K562 (cell line): ENCODE data around the gene MYO1D. TPM values are rescaled to one million over a fixed set of nuclear protein-coding genes. Genes with fewer than 3 reads are reported as not detected.

Experiments used
- ATAC-seq: fragments of 200-7000 bp; cut with Tn5 transposase; 3 replicates; pipeline ENCODE4 v1.9.1; 2020; ENCODE audit warnings: moderate library complexity
- BruUV-seq: library from RNA; stranded (reverse); fragments of 400-500 nt; replicated peaks from 2 replicates; lab custom pipeline; 2021; lab: Mats Ljungman, UMichigan
- CTCF ChIA-PET: fragments of 300-600 bp; formaldehyde crosslinking; extraction: SDS; loops from one replicate; lab custom pipeline; 2021; ENCODE audit warnings: low intra/inter-chr PET ratio; lab: Yijun Ruan, JAX
- POLR2A ChIA-PET: fragments of 300-600, 350-650 bp; sonication (Branson Sonifier 250); formaldehyde crosslinking; extraction: SDS; loops from one replicate; lab custom pipeline; 2021; ENCODE audit warnings: antibody characterized with exemption, inconsistent platforms; lab: Yijun Ruan, JAX
- DNase-seq, 4 experiments: peaks; one replicate each; pipeline versions ENCODE4 v3.0.0 to v3.0.0-alpha.2; 2011 to 2018; ENCODE audit warnings: low spot score in 3 of 4, mixed read lengths in 3 of 4; ENCODE audit errors: extremely low read depth in 1 of 4
- FAIRE-seq: peaks from 2 replicates; lab custom pipeline; 2011; peaks lifted over from hg19 to GRCh38; lab: Jason Lieb, UNC
- H2AFZ ChIP-seq: 2 replicates; pipeline ENCODE4 v1.6.0; 2011; ENCODE audit warnings: low read depth, low read length, control low read depth, inconsistent platforms
- H3K27ac ChIP-seq: fragments of 200-600 bp; 3 replicates; pipeline ENCODE4 v1.8.0; 2011; ENCODE audit warnings: low read depth, mild to moderate bottlenecking, control low read depth, inconsistent platforms, low read length, moderate library complexity, mixed read lengths; ENCODE audit errors: extremely low read depth
- H3K27me3 ChIP-seq, 2 experiments: fragments of 300-600 bp in 1 of 2; 2 replicates in 1 of 2; 3 replicates in 1 of 2; pipeline versions ENCODE4 v1.6.0 to v1.8.0; 2011; ENCODE audit warnings: inconsistent platforms in 2 of 2, low read length in 2 of 2, mild to moderate bottlenecking in 1 of 2, mixed read lengths in 1 of 2, moderate library complexity in 1 of 2; ENCODE audit not compliant: control insufficient read depth in 2 of 2, insufficient read depth in 2 of 2
- H3K36me3 ChIP-seq: fragments of 300-600 bp; 3 replicates; pipeline ENCODE4 v1.8.0; 2011; ENCODE audit warnings: mild to moderate bottlenecking, low read length, inconsistent platforms; ENCODE audit not compliant: control insufficient read depth, insufficient read depth
- H3K4me1 ChIP-seq, 2 experiments: fragments of 200-600 bp in 1 of 2; replicated peaks in 1 of 2; 2 replicates in 1 of 2; 3 replicates in 1 of 2; pipeline versions ENCODE4 v1.5.1 to v1.8.0; 2011; ENCODE audit warnings: inconsistent platforms in 2 of 2, low read length in 2 of 2, mild to moderate bottlenecking in 1 of 2, mixed read lengths in 1 of 2, moderate library complexity in 1 of 2; ENCODE audit not compliant: control insufficient read depth in 2 of 2, insufficient read depth in 2 of 2
- H3K4me2 ChIP-seq: 2 replicates; pipeline ENCODE4 v1.6.1; 2011; ENCODE audit warnings: low read length, control low read depth, inconsistent platforms, mixed read lengths; ENCODE audit not compliant: insufficient read depth
- H3K4me3 ChIP-seq: fragments of 200-600 bp; sonication (generic), shearing (Covaris generic); 2 replicates; pipeline ENCODE4 v1.5.1; 2016; ENCODE audit warnings: control low read depth, inconsistent platforms
- H3K79me2 ChIP-seq: fragments of 200-600 bp; 3 replicates; pipeline ENCODE4 v1.8.0; 2011; ENCODE audit warnings: low read length, inconsistent platforms; ENCODE audit not compliant: control insufficient read depth, insufficient read depth
- H3K9ac ChIP-seq, 2 experiments: 2 replicates each; pipeline versions ENCODE4 v1.6.0 to v1.6.1; 2011; ENCODE audit warnings: low read depth in 2 of 2, low read length in 2 of 2, control low read depth in 1 of 2, inconsistent platforms in 1 of 2, mild to moderate bottlenecking in 1 of 2, mixed read lengths in 1 of 2; ENCODE audit not compliant: insufficient read depth in 1 of 2
- H3K9me1 ChIP-seq: one replicate; pipeline ENCODE4 v1.6.0; 2011; ENCODE audit warnings: inconsistent platforms, mild to moderate bottlenecking, low read length, moderate library complexity; ENCODE audit not compliant: control insufficient read depth, insufficient read depth
- H3K9me3 ChIP-seq: replicated peaks from 2 replicates; pipeline ENCODE4 v1.5.1; 2011; ENCODE audit warnings: low read depth, low read length, inconsistent platforms; ENCODE audit not compliant: control insufficient read depth, insufficient read depth
- H4K20me1 ChIP-seq: replicated peaks from 2 replicates; pipeline ENCODE4 v1.6.1; 2011; ENCODE audit warnings: low read length, inconsistent platforms, mixed read lengths; ENCODE audit not compliant: control insufficient read depth, insufficient read depth
- CBX1 ChIP-seq: sonication (generic); IDR thresholded peaks from 2 replicates; pipeline ENCODE4 v1.6.1; 2016; ENCODE audit warnings: antibody characterized with exemption, low read depth, mild to moderate bottlenecking
- DIDO1 ChIP-seq: fragments of 450-650 bp; IDR thresholded peaks from 2 replicates; pipeline ENCODE4 v1.6.1; 2016; ENCODE audit warnings: low read depth, missing biosample characterization, missing genetic modification characterization
- ID3 ChIP-seq, 2 experiments: fragments of 250-450 bp in 1 of 2; fragments of 450-650 bp in 1 of 2; sonication (Bioruptor Pico) in 1 of 2; IDR thresholded peaks; 2 replicates each; pipeline versions ENCODE4 v1.6.1 to v1.8.0; 2016 to 2021; ENCODE audit warnings: mild to moderate bottlenecking in 2 of 2, moderate library complexity in 2 of 2, missing compliant biosample characterization in 1 of 2, missing genetic modification characterization in 1 of 2
- LCOR ChIP-seq: sonication (generic); formaldehyde crosslinking; IDR thresholded peaks from 2 replicates; pipeline ENCODE4 v1.8.0; 2022; ENCODE audit warnings: mild to moderate bottlenecking, missing genetic modification reagents
- NFIC ChIP-seq: fragments of 450-650 bp; IDR thresholded peaks from 2 replicates; pipeline ENCODE4 v1.6.1; 2017; ENCODE audit warnings: mild to moderate bottlenecking, inconsistent platforms
- POLR2AphosphoS2 ChIP-seq: IDR thresholded peaks from 2 replicates; pipeline ENCODE4 v1.6.1; 2012; ENCODE audit warnings: low read length, improper control_type of control experiment
- U2AF2 ChIP-seq: fragments of 200-400 bp; formaldehyde crosslinking; optimal IDR thresholded peaks from 2 replicates; pipeline ENCODE3; 2017; ENCODE audit warnings: low read depth, mild to moderate bottlenecking, low read length
- ZMIZ1 ChIP-seq, 2 experiments: fragments of 150-350 bp in 1 of 2; IDR thresholded peaks; 2 replicates each; pipeline ENCODE4 v1.6.1; 2012 to 2016; ENCODE audit warnings: low read depth in 2 of 2, low read length in 2 of 2, mild to moderate bottlenecking in 1 of 2, moderate library complexity in 1 of 2
- ZNF282 ChIP-seq: sonication (generic); formaldehyde crosslinking; IDR thresholded peaks from 2 replicates; pipeline ENCODE4 v1.8.1; 2023; ENCODE audit warnings: missing genetic modification reagents
- ZNF395 ChIP-seq: fragments of 200-800 bp; sonication (Bioruptor generic); IDR thresholded peaks from 2 replicates; pipeline ENCODE4 v1.6.1; 2017; ENCODE audit warnings: missing genetic modification characterization, missing compliant biosample characterization
- ZNF431 ChIP-seq: sonication (generic); formaldehyde crosslinking; IDR thresholded peaks from 2 replicates; pipeline ENCODE4 v1.8.0; 2022; ENCODE audit warnings: mild to moderate bottlenecking, missing genetic modification reagents
- WGBS: fragments of 100-300 bp; shearing (Covaris generic); methylation state at CpG from one replicate; pipeline ENCODE4 v1.1.6; 2016; ENCODE audit warnings: low coverage, mixed read lengths; ENCODE audit not compliant: insufficient coverage; ENCODE audit errors: missing lambda C conversion rate; 5-methylcytosine and 5-hydroxymethylcytosine counted together
- in situ Hi-C: fragments of 300-500 bp; cut with MboI; formaldehyde crosslinking; loops from 4 replicates; pipeline ENCODE4 v1.15.0; 2018; ENCODE audit warnings: inconsistent platforms, mixed read lengths
- intact Hi-C: fragments of 100-400 bp; cut with micrococcal nuclease; formaldehyde crosslinking; loops from 2 replicates; pipeline ENCODE4 v1.14.2; 2022
- polyA plus RNA-seq, 8 experiments: library from polyadenylated mRNA; depleted of rRNA in 4 of 8; stranded (reverse) in 5 of 8; unstranded in 3 of 8; fragments of >200 nt; fragmentation: Nextera tagmentation in 2 of 8; fragmentation: Illumina TruSeq in 1 of 8; extraction: Ambion mirVana in 2 of 8; extraction: Trizol in 1 of 8; gene quantifications; 2 replicates each; pipeline versions ENCODE4 v1.2.1 to v1.2.3, GENCODE V29; 2011 to 2014; ENCODE audit warnings: inconsistent platforms in 1 of 8, missing spikeins in 1 of 8
- total RNA-seq, 7 experiments: library from RNA; depleted of rRNA in 6 of 7; stranded (reverse); fragments of >200 nt in 6 of 7; fragmentation: Illumina TruSeq in 2 of 7; extraction: Trizol in 2 of 7; gene quantifications; 2 replicates each; pipeline versions ENCODE4 v1.2.1 to v1.2.3, GENCODE V29; 2011 to 2021; ENCODE audit warnings: low replicate concordance in 1 of 7
- TF ChIP-seq, protein P1 (sequence below): fragments of 250-450 bp; sonication (Bioruptor Pico); IDR thresholded peaks from 2 replicates; pipeline ENCODE4 v1.5.0; 2021; ENCODE audit warnings: mild to moderate bottlenecking, moderate library complexity

MYO1D gene
- total and polyA plus RNA-seq, 9 of the 15 experiments (the other 6 are each of a cell fraction or from before 2014, with no cell fraction given) = 2.1 to 71.2 (median 45.4) TPM

- in situ Hi-C loops (no loop called here), intact Hi-C loops (no loop called here)
- no peak for FAIRE-seq
- Histone ChIP-seq H3K27me3 (no peaks in the 10 kb centered on the region), H3K27ac (no peak overlapping the region), H3K9ac (no peak overlapping the region), H3K79me2 (no peaks in the 10 kb centered on the region), H3K36me3 (peaks cover 34% of the 10 kb centered on the region; the same call in 2 of the 3 replicates), H4K20me1 (no peaks in the 10 kb centered on the region), H3K4me3 (no peak overlapping the region), H3K4me1 (no peaks in the 10 kb centered on the region), H3K4me2 (no peak overlapping the region), H3K9me1 (no peaks in the 10 kb centered on the region), H2AFZ (no peak overlapping the region), H3K9me3 (no peaks in the 10 kb centered on the region)
- CTCF ChIA-PET = no interaction called here
- no peak for ATAC-seq
- POLR2A ChIA-PET = interaction anchor here (1.2 kb wide), 1 partner anchor 102 kb away, joined by 4 read pairs; no protein-coding TSS in a partner anchor
- BruUV-seq = no TSS peak
- WGBS = 66% methylated on average over 6 of the region's 6 CpGs
- DNase-seq = no peak
- TF ChIP-seq NFIC (no peak), POLR2AphosphoS2 (no peak), U2AF2 (no peak), ZNF431 (CRISPR knock-in tag) (no peak), ZNF395 (CRISPR knock-in tag) (no peak), ID3 (CRISPR knock-in tag; IDR thresholded peaks at IDR 0.05) (no peak), ID3 (tag; IDR thresholded peaks at IDR 0.05) (no peak), ZMIZ1 (IDR thresholded peaks at IDR 0.05; ENCODE audit: low read depth in 2 of 2, low read length in 2 of 2) (no peak), ZNF282 (CRISPR knock-in tag) (no peak), DIDO1 (tag) (no peak), LCOR (CRISPR knock-in tag) (no peak), CBX1 (no peak)
- TF ChIP-seq, protein P1, sequence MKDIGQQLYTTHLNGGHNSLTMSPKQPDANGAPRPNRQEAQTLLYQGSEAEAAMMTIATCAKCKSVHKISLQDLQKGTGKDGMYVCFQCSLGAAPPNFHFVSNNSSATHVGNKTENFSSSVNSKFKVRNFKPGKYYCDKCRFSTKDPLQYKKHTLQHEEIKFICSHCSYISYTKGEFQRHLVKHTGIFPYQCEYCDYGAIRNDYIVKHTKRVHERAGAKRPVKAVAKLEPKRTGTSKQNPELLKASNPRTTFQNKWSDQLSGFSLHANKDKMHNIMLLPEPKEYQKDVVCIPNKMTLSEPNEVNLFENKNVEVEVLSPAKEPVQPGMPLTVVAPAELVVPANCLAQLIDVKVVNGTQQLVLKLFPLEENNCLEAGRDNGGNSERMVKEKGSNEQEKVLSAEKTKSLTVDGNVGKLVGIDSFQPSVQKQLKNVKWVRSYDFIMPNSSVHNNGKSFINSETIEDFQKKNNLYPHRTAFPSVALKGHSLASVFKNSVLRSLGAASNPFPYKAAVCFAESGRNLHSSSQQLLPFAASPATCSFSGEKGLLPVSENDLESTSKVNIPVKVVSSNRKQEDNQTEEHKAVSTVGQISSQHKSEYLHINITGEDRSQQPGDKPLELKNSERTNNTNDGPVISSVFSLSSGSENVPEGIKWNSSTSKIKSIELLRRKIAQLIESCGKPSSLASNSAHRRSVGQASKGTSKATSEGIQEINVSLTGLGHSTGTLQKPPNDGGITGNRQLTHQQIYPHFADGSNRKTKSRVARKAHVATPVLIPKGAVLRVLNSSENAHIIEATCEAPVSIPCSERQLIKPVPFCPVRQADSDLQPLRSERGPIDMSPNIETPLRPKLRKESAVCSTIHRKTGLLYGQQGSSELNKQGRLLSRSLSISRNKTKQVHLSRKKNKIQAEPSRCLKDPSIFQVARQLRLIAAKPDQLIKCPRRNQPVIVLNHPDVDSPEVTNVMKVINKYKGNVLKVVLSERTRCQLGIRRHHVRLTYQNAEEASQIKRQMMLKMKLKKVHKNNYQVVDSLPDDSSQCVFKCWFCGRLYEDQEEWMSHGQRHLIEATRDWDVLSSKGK = no peak
Measured at GRCh38 chr17:32773856-32774694, 102.8 kb downstream of the MYO1D start.
